SH-SY5Y (cell line): ENCODE measurements around the gene ABCA13.

ENCODE experiments used
- GATA2 ChIP-seq: IDR thresholded peaks from 2 replicates; pipeline ENCODE4 v1.6.1; 2011; ENCODE audit warnings: mild to moderate bottlenecking, low read depth, low read length
- GATA3 ChIP-seq: IDR thresholded peaks from 2 replicates; pipeline ENCODE4 v1.6.1; 2011; ENCODE audit warnings: low read depth, mild to moderate bottlenecking, low read length, moderate library complexity

ABCA13 gene

DNA sequence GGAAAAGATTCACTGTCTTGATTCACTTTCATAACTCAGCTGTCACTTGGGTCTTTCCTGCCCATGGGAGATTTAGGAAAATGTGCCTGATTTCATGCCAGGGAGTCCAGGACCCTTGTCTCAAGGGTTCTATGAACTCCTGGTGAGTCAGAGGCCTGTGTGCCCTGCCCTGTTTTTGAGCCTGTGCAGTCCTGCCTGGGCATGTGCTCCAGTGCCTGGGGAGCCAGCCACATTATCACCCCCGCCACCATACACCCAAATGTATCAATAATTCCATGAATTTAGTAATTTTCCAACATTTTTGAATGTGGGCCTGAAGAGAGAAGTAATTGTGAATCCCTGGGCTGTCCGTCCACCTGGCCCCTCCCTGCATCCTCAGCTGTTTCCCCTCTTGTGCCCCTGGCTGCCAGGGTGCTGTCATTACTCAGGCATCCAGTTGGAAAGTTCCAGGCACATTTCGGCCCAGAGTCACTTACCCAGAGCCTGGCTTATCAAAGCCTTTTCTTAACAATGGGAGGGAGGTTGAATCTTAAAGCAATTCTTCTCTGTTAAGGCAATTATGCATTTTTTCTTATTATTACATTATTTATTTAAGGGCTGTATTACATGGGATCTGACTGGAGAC, 465.2 kb downstream of the ABCA13 start:
- no peak for TF ChIP-seq GATA3

DNA sequence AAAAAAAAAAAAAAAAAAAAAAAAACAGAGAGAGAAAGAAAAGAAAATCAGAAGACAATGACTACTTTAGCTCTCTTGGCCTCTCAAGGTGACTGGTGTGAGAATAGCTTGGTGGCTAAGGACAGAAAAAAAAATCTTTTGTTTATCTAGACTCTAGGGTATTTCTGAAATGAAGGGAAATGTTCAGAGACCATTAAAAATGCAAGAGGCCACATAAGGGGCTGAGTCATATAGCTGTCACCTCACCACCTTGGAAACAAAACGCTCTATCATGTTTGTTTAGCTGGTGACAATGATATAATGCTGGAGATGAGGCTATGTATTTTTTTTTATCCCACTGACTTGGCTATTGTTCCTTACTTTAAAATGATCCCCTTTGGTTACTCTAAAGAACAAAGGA, 466.1 kb downstream of the ABCA13 start:
- TF ChIP-seq GATA3: no peak
- TF ChIP-seq GATA2: no peak

DNA sequence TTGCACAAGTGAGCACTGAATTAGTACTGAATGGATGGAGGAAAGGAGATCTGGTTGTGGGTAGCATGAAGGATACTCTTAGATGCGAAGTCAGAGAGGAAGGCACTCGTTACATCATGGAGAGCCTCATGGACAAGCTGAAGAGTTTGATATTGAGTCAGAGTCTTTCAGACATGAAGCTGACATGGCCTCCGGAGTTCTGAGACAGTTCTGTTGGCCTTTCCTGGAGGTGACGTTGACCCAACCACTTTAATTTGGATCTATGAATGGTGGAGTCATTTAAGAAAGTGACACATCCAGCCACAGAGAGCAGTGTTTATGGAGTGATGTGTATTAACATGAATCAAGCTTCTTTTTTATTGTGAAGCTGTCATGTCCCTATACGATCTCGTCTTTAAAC, 466.8 kb downstream of the ABCA13 start:
- no peak for TF ChIP-seq GATA2

DNA sequence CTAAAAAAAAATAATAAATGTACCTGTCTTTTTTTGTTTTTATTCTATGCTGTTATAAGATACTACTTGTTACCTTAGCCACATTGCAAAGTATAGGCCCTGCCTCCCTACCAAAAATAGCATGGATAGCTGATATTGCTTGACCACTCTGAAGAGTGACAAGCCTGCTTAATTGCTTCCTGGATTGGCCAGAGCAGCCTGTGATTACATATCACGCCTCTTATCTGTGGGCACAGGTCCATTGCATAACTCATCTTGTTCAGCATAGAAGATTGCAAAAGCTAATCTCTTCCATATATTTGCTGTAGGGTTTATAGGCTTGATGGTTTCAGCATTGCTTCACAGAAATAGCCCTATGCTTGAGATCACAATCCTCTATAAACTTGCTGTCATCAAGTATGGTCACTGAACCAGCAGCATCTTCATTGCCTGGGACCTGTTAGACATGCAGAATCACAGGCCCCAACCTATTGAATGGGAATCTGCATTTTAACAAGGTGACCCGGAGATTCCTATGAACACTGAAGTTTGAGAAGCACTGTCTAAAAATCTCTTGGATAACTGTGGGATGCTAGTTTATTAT, 472.3 kb downstream of the ABCA13 start:
- TF ChIP-seq GATA2 (no peak), GATA3 (no peak)

DNA sequence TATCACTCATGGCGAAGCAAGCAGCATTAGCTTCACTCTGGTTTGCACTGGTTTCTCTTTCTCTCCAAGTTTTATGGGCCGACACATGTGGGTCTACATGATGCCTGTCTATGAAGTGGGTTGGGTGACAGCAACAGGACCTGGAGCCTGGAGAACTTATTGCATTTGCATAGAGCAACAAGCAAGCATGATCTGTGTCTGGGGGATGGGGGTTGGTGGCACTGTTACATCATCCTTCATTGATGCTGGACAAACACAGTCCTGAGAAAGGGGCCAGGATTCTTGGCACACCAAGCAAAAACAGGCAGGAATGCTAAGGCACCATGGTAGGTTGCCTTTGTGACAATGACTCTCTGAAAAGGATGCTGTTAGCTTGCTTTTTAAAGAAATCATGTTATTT, 486.9 kb downstream of the ABCA13 start:
- TF ChIP-seq GATA3 (no peak), GATA2 (no peak)

DNA sequence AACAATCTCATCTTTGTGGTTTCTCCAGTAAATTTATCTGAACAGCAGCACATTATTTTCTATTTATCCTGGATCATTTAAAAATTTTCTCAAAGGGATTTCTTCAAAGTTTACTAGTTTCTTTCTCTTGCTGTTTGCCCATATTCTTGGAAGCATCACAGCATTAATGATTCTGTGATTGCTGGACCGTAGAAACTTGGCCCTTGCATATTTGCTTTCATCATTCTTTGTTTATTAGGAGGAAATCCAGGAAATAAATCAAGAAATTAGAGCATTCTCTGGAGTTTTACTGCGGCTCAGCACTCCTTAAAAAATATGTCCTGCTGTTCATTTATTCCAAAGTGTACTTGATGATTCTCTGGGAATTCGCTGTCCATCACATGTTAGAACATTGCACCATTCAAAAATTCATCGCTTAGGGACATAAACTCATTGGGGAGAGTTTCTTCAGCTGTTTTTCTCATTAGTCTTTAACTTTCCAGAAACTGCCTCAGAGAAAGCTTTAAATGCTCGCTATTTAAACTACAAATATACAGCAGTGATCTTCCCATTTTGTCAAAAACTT, 489.1 kb downstream of the ABCA13 start:
- TF ChIP-seq GATA3 (no peak), GATA2 (no peak)

DNA sequence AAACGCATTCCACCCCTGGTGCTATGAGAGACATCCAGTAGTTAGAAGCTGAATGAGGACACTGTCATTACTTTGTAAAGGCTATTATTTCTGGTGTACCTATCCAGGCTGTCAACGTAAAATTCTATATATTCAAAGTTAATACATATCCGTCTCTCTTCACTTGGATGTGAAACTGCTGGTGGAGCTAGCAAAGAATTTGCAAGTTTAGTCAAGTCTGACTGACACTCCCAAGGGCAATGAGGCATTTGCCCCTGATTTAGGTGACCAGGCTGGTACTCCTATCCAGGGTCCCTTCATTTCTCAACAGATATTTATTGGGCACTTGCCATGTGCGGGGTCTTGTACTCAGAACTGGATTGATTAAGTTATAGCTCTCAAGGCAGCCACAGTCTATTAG, 493.0 kb downstream of the ABCA13 start:
- TF ChIP-seq GATA3 (no peak), GATA2 (no peak)

DNA sequence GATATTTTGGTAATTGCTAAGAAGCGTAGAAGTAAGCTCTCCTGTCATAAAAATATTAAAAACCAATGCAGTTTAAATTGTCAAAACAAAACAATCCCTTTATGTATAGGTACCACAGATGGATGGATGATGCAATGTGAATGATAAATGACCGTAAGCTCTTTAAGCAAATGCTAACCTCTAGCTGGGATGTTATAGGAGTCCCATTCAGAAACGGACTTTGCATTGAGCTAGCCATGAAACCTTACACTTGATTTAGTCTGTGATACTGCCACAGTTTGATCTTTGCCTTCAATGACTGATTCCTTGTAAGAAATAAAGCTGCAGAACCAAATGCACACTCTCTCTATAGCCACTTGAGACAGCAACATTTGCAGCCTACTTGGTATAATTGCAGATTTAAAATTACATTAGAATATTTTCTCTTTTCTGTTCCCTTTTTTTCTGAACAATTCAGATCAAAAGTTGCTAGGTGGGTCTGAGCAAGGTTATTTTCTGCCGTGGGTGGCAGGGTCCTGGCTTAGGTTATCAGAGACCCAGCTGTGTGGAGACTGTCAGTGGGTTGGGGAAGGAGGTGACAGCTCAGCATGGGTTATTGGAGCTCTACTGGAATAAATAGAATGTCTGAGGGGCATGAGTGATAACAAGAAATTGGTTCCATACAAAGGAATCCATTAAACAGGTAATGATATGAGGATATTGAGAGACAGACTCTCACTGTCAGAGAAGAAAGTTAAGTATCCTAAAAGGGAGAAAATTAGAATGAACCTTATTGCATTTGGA, 494.3 kb downstream of the ABCA13 start:
- TF ChIP-seq GATA3: no peak
- TF ChIP-seq GATA2: no peak

DNA sequence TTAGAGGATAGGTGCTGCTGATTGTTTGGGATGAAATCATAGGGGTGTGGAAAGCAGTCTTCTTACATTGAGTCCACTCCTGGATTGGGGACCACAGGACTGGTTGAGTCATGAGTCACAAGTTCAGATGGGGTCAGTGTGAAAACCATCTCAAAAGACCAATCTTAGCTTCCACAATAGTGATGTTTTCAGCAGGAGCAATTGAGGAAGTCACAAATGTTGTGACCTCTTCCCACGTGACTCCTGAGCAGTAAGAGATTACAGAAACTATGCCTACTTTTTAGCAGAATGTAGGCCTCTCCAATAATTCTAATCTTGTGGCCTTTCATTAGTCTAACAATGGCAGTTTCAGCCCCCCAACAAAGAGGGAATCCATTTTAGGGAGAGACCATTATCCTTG, 496.1 kb downstream of the ABCA13 start:
- TF ChIP-seq GATA2: no peak
- TF ChIP-seq GATA3: no peak

DNA sequence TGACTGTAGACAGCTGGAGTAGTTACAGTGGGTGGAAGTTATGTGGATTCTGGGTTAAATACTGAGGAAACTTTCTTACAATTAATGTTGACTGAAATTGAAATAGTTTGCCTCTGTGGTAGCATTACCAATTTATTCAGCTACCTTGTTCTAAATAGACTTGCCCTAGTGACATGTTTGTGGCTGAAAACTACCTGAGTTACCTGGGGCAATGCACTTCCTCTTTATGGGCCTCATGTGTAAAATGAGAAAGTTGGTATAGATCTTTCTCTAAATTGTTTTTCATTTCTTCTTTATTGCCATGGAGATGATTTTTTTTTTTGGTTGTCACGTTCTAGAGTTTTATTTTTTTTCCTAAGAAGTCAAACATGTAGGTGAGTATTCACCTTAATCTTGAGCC, 500.4 kb downstream of the ABCA13 start:
- TF ChIP-seq GATA3 (no peak), GATA2 (no peak)

DNA sequence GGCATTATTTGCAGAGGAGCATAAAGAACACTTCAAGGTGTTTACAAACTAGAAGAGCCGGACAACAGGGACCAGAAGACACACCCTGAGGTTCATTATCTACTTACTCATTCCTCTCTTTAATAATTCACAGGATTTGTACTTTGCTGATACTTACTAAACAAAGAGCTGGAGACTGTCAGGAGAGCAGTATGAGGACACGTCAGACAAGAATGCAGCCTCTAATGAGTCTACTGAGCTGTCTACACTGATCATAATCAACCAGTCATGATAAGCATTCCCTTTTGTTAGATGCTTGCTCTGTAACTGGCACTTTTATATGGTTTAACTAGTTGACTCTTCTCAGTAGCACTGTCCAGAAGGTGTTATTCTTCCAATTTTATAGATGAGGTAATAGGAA, 509.7 kb downstream of the ABCA13 start:
- TF ChIP-seq GATA3 (no peak), GATA2 (no peak)

DNA sequence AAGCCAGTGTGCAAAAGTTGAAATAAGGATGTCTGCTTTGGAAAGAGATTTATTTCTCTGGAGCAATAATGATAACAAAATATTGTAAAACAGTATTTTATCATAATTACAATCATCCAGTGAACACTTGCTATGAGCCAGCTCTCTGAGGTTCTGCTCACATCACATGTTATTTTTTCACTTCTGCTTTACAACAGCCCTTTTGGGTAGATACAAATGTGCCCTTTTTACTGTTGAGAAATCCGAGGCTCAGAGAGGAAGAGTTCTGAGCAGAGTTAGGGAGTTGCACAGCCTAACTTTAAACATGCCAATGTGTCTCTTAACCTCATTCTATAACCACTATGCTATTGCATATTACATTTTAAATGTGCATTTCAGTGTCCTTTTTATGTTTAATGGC, 520.5 kb downstream of the ABCA13 start:
- TF ChIP-seq GATA2 (no peak), GATA3 (no peak)
